Activated naive CD4-positive, alpha-beta T cell treated with anti-CD3 and anti-CD28 coated beads for 36 hours (primary cell): Measurements from ENCODE around the gene UBN1. TPM values are rescaled to one million over a fixed set of nuclear protein-coding genes. Genes with fewer than 3 reads are reported as not detected.
"Not testable (repeated sequence)": the region's sequence is repeated elsewhere in the genome, so short reads cannot be mapped to it uniquely, and the experiment has no call there.

ENCODE experiments used
- CTCF ChIA-PET: fragments of 350-600 bp; sonication (Branson Sonifier 250); formaldehyde crosslinking; loops from one replicate; lab custom pipeline; 2021; ENCODE audit warnings: antibody characterized with exemption; lab: Charles Lee
- DNase-seq: peaks from one replicate; pipeline ENCODE4 v3.0.0-alpha.2; 2020
- H3K27ac Mint-ChIP-seq: one replicate; pipeline ENCODE4 v1.8.0; 2021; ENCODE audit warnings: mild to moderate bottlenecking, mixed read lengths
- H3K27me3 Mint-ChIP-seq: one replicate; pipeline ENCODE4 v1.8.0; 2021; ENCODE audit warnings: low read depth, mixed read lengths
- H3K36me3 Mint-ChIP-seq: one replicate; pipeline ENCODE4 v1.8.0; 2021; ENCODE audit warnings: low read depth, mixed read lengths
- H3K4me1 Mint-ChIP-seq: one replicate; pipeline ENCODE4 v1.8.0; 2021; ENCODE audit warnings: low read depth, mixed read lengths
- H3K4me3 Mint-ChIP-seq: one replicate; pipeline ENCODE4 v1.8.0; 2021; ENCODE audit warnings: mild to moderate bottlenecking, moderate library complexity, mixed read lengths
- H3K9me3 Mint-ChIP-seq: one replicate; pipeline ENCODE4 v1.8.0; 2021; ENCODE audit warnings: mixed read lengths
- intact Hi-C: fragments of 100-400 bp; cut with micrococcal nuclease; formaldehyde crosslinking; loops from one replicate; pipeline ENCODE4 v1.15.1; 2023
- total RNA-seq, 2 experiments: library from RNA; stranded (reverse); gene quantifications; one replicate each; pipeline ENCODE4 v1.2.3, GENCODE V29; 2021

The UBN1 gene
- total RNA-seq, 2 experiments from 2014 or later, result 26.7 to 28.1 TPM

DNA sequence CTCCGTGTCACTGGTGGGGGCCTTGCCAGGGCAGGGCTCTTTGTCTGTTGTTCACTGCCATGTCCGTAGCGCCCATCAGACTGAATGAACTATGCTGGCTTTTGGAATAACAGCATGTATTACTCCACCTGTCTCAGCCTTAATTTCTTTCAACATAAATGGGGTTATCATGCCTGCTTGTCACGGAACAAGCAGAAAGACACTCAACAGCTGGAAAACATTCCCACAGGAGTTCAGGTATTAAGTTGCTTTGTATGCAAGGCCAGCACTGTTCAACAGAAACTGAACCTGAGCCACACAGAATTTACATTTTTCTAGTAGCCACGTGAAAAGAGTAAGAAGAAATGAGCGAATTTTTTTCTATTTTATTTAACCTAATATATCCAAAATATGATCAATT is 76.6 kb downstream of the UBN1 start:
- intact Hi-C loops, result no loop called here
- DNase-seq, result no peak
- peaks cover 20% of the 10 kb centered on the region for H3K9me3 Mint-ChIP-seq
- H3K4me3 Mint-ChIP-seq, result no peak overlapping the region
- peaks cover 4% of the 10 kb centered on the region for H3K36me3 Mint-ChIP-seq
- CTCF ChIA-PET, result no interaction called here
- H3K4me1 Mint-ChIP-seq, result no peaks in the 10 kb centered on the region
- no peak overlapping the region for H3K27ac Mint-ChIP-seq
- peaks cover 3% of the 10 kb centered on the region for H3K27me3 Mint-ChIP-seq

- no peak overlapping the region for H3K4me3 Mint-ChIP-seq
- intact Hi-C loops, result no loop called here
- no peaks in the 10 kb centered on the region for H3K4me1 Mint-ChIP-seq
- DNase-seq, result no peak
- peaks cover 3% of the 10 kb centered on the region for H3K27me3 Mint-ChIP-seq
- peaks cover 4% of the 10 kb centered on the region for H3K36me3 Mint-ChIP-seq
- H3K9me3 Mint-ChIP-seq, result peaks cover 20% of the 10 kb centered on the region
- CTCF ChIA-PET, result no interaction called here
- no peak overlapping the region for H3K27ac Mint-ChIP-seq
Measured at GRCh38 chr16:4924593-4925292, 77.5 kb downstream of the UBN1 start.

- no peaks in the 10 kb centered on the region for H3K4me1 Mint-ChIP-seq
- CTCF ChIA-PET, result no interaction called here
- peaks cover 4% of the 10 kb centered on the region for H3K36me3 Mint-ChIP-seq
- no peak overlapping the region for H3K4me3 Mint-ChIP-seq
- no peak overlapping the region for H3K27ac Mint-ChIP-seq
- intact Hi-C loops, result no loop called here
- peaks cover 3% of the 10 kb centered on the region for H3K27me3 Mint-ChIP-seq
- DNase-seq, result no peak
- peaks cover 20% of the 10 kb centered on the region for H3K9me3 Mint-ChIP-seq
Measured at GRCh38 chr16:4925293-4925607, 78.0 kb downstream of the UBN1 start.

DNA sequence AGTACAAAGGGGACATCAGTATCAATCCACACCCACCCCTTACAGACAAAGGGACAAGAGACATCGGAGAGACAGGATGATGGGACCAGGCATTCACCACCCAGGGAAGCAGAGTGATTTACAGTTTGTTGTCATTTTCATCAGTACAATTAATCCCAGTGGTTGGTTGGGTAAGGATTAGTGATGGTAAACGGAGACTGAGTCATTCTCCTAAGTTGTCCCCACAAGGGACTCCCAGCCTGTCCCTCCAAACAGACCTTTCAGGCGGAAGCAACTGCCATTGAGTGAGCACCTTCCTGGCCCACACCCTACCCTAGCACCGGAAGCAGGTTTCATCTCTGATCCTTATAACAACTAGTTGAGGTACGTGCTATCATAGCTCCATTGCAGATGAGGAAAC is 78.5 kb downstream of the UBN1 start:
- CTCF ChIA-PET, result no interaction called here
- Mint-ChIP-seq H3K4me3 (no peak overlapping the region), H3K36me3 (peaks cover 4% of the 10 kb centered on the region), H3K9me3 (peaks cover 20% of the 10 kb centered on the region), H3K4me1 (no peaks in the 10 kb centered on the region), H3K27me3 (peaks cover 3% of the 10 kb centered on the region), H3K27ac (no peak overlapping the region)
- DNase-seq, result no peak
- intact Hi-C loops, result no loop called here

DNA sequence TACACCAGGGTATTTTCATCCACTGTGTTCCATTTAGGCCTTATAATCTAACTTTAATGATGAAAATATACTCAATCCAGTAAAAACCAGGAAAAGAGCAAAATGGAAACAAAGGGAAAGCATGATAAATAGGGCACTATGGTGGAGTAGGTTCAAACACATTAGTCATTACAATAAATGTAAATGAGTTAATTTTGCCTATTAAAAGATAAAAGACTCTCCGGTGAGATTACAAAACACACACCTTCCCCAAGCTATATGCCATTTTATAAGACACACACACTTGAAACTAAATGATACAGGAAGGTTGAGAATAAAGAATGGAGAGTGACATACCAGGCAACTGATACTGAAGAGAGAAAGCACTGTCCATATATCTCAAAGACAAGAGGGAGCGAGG is 79.6 kb downstream of the UBN1 start:
- Mint-ChIP-seq H3K36me3 (peaks cover 4% of the 10 kb centered on the region), H3K27ac (no peak overlapping the region), H3K9me3 (peaks cover 20% of the 10 kb centered on the region), H3K4me3 (no peak overlapping the region), H3K27me3 (peaks cover 3% of the 10 kb centered on the region), H3K4me1 (no peaks in the 10 kb centered on the region)
- CTCF ChIA-PET, result interaction anchor here (0.6 kb wide), 1 partner anchor 9 kb away, joined by 4 read pairs; no protein-coding TSS in a partner anchor
- no peak for DNase-seq
- intact Hi-C loops, result no loop called here

- H3K36me3 Mint-ChIP-seq, result peaks cover 4% of the 10 kb centered on the region
- DNase-seq, result no peak
- H3K27ac Mint-ChIP-seq, result no peak overlapping the region
- intact Hi-C loops, result no loop called here
- CTCF ChIA-PET, result interaction anchor here (0.6 kb wide), 1 partner anchor 10 kb away, joined by 4 read pairs; no protein-coding TSS in a partner anchor
- H3K4me1 Mint-ChIP-seq, result no peaks in the 10 kb centered on the region
- H3K27me3 Mint-ChIP-seq, result peaks cover 3% of the 10 kb centered on the region
- peaks cover 20% of the 10 kb centered on the region for H3K9me3 Mint-ChIP-seq
- no peak overlapping the region for H3K4me3 Mint-ChIP-seq
Measured at GRCh38 chr16:4927661-4928060, 80.4 kb downstream of the UBN1 start.

DNA sequence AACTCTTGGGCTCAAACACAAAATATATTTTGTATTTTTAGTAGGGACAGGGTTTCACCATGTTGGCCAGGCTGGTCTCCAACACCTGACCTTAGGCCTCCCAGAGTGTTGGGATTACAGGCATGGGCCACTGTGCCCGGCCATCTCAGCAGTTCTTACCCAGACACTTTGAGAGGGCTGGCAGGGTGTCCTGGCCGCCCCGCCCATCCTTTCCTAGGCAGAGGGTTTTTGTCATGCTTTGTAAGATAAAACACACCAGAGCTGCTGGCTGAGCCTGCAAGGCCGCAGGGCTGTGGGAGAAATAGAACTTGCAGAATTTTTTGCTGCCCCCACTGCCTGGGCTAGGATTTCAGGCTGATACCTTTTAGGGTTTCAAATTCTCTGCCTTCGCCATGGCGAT is 80.9 kb downstream of the UBN1 start:
- no peak overlapping the region for H3K27ac Mint-ChIP-seq
- CTCF ChIA-PET, result no interaction called here
- peaks cover 20% of the 10 kb centered on the region for H3K9me3 Mint-ChIP-seq
- H3K4me1 Mint-ChIP-seq, result no peaks in the 10 kb centered on the region
- H3K36me3 Mint-ChIP-seq, result peaks cover 4% of the 10 kb centered on the region
- no peak for DNase-seq
- no peak overlapping the region for H3K4me3 Mint-ChIP-seq
- peaks cover 3% of the 10 kb centered on the region for H3K27me3 Mint-ChIP-seq
- intact Hi-C loops, result no loop called here

- H3K36me3 Mint-ChIP-seq, intact Hi-C loops, H3K4me1 Mint-ChIP-seq, H3K27me3 Mint-ChIP-seq, H3K27ac Mint-ChIP-seq, H3K4me3 Mint-ChIP-seq, CTCF ChIA-PET, DNase-seq: not testable (repeated sequence)
- peaks cover 20% of the 10 kb centered on the region for H3K9me3 Mint-ChIP-seq
Measured at GRCh38 chr16:4929619-4930018, 82.3 kb downstream of the UBN1 start.

DNA sequence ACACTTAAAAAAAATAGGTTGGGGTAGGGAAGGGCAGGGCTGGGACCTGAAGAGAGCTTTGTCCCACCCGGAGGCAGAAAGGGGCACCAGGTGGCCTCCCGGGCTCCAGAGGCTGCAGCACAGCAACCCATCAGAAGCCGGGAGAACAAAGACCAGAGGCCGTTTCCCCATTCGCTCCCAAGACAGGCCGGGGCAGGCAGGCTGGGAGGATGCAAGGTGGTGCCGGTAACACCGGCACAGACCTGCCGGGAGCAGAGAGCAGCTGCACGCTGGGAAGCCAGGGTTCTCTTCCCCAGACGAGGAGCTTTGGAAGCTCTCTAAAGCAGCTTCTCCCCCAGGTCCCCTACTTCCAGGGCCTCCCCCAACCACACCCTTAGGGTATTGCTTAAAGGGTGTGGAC is 84.1 kb downstream of the UBN1 start:
- peaks cover 11% of the 10 kb centered on the region for H3K9me3 Mint-ChIP-seq
- no peak overlapping the region for H3K4me3 Mint-ChIP-seq
- H3K36me3 Mint-ChIP-seq, result peaks cover 4% of the 10 kb centered on the region
- no peak for DNase-seq
- CTCF ChIA-PET, result no interaction called here
- H3K4me1 Mint-ChIP-seq, result peaks cover 3% of the 10 kb centered on the region
- peaks cover 18% of the 10 kb centered on the region for H3K27me3 Mint-ChIP-seq
- H3K27ac Mint-ChIP-seq, result no peak overlapping the region
- intact Hi-C loops, result no loop called here

Other genes with a start within 250 kb of the UBN1 start
- gene UBALD1, start 232.6 kb upstream of the UBN1 start, total RNA-seq, result 1 to 10 TPM; 8.5 to 9.3 TPM
- 10 to 100 TPM; 46.3 to 48.8 TPM for gene MGRN1, start 222.7 kb upstream of the UBN1 start, total RNA-seq
- 10 to 100 TPM; 20.0 to 20.7 TPM for gene NUDT16L1, start 153.9 kb upstream of the UBN1 start, total RNA-seq
- 10 to 100 TPM in 1 of 2 experiments, 1 to 10 TPM in 1; 8.2 to 11.7 TPM for gene ANKS3, start 113.2 kb upstream of the UBN1 start, total RNA-seq
- gene DNAAF8, start 112.9 kb upstream of the UBN1 start, total RNA-seq, result under 1 TPM in 1 of 2 experiments, not detected in 1; 0.07 TPM
- gene ZNF500, start 80.3 kb upstream of the UBN1 start, total RNA-seq, result 10 to 100 TPM in 1 of 2 experiments, 1 to 10 TPM in 1; 8.9 to 11.2 TPM
- gene SEPTIN12, start 59.1 kb upstream of the UBN1 start, total RNA-seq, result not detected
- not detected for gene SMIM22, start 52.1 kb upstream of the UBN1 start, total RNA-seq
- 1 to 10 TPM; 2.0 to 4.0 TPM for gene ROGDI, start 44.8 kb upstream of the UBN1 start, total RNA-seq
- 10 to 100 TPM; 62.2 to 65.0 TPM for gene GLYR1, start 193 bp upstream of the UBN1 start, total RNA-seq
- gene PPL, start 89.7 kb downstream of the UBN1 start, total RNA-seq, result under 1 TPM in 1 of 2 experiments, not detected in 1; 0.07 TPM
- gene SEC14L5, start 110.8 kb downstream of the UBN1 start, total RNA-seq, result not detected
- gene NAGPA, start 186.5 kb downstream of the UBN1 start, total RNA-seq, result 1 to 10 TPM; 5.8 to 7.9 TPM
- gene C16orf89, start 218.5 kb downstream of the UBN1 start, total RNA-seq, result not detected
- gene ALG1, start 224.4 kb downstream of the UBN1 start, total RNA-seq, result 1 to 10 TPM; 8.6 to 8.9 TPM